Measurements from ENCODE around the gene PAM. TPM values are rescaled to one million over a fixed set of nuclear protein-coding genes. Genes with fewer than 3 reads are reported as not detected.
"Not testable (repeated sequence)": the region's sequence is repeated elsewhere in the genome, so short reads cannot be mapped to it uniquely, and the experiment has no call there.

PAM gene
- total RNA-seq, 3 donors from 2014 or later = 159 to 227 (median 193) TPM

GRCh38 chr5:102999191-102999590 lies 244.1 kb downstream of the PAM start:
- no peak for TF ChIP-seq POLR2AphosphoS5 (IDR thresholded peaks at IDR 0.05)
- no peak for TF ChIP-seq POLR2A (IDR thresholded peaks at IDR 0.05)
- TF ChIP-seq CTCF (IDR thresholded peaks at IDR 0.05) = no peak
- DNase-seq (ENCODE audit: low spot score in 2 of 2) = no peak

GRCh38 chr5:102999621-103000020 lies 244.5 kb downstream of the PAM start:
- H3K27ac ChIP-seq; H3K9me3 ChIP-seq; H3K4me3 ChIP-seq; H3K36me3 ChIP-seq; H3K4me1 ChIP-seq; DNase-seq (ENCODE audit: low spot score in 2 of 2); H3K27me3 ChIP-seq; intact Hi-C loops (cut with DNase I; ENCODE audit: low total_unique reads): not testable (repeated sequence)

More at GRCh38 chr5:102999191-102999590, 244.1 kb downstream of the PAM start:
- no peaks in the 10 kb centered on the region for H3K4me1 ChIP-seq
- no peaks in the 10 kb centered on the region for H3K36me3 ChIP-seq
- H3K27ac ChIP-seq = no peak overlapping the region
- H3K27me3 ChIP-seq = no peaks in the 10 kb centered on the region
- intact Hi-C loops (cut with DNase I; ENCODE audit: low total_unique reads) = no loop called here
- no peak overlapping the region for H3K4me3 ChIP-seq
- no peaks in the 10 kb centered on the region for H3K9me3 ChIP-seq

- Histone ChIP-seq H3K4me1 (no peaks in the 10 kb centered on the region), H3K27me3 (no peaks in the 10 kb centered on the region), H3K9me3 (no peaks in the 10 kb centered on the region), H3K36me3 (no peaks in the 10 kb centered on the region), H3K4me3 (no peak overlapping the region), H3K27ac (no peak overlapping the region)
- TF ChIP-seq CTCF (IDR thresholded peaks at IDR 0.05) = no peak
- no peak for TF ChIP-seq POLR2A (IDR thresholded peaks at IDR 0.05)
- TF ChIP-seq POLR2AphosphoS5 (IDR thresholded peaks at IDR 0.05) = no peak
- no peak for DNase-seq (ENCODE audit: low spot score in 2 of 2)
- intact Hi-C loops (cut with DNase I; ENCODE audit: low total_unique reads) = no loop called here
Observed at GRCh38 chr5:103000089-103000488, 245.0 kb downstream of the PAM start.

GRCh38 chr5:103003872-103004271 lies 248.8 kb downstream of the PAM start:
- Histone ChIP-seq H3K4me1 (no peaks in the 10 kb centered on the region), H3K36me3 (no peaks in the 10 kb centered on the region), H3K27ac (no peak overlapping the region), H3K27me3 (no peaks in the 10 kb centered on the region), H3K9me3 (no peaks in the 10 kb centered on the region), H3K4me3 (no peak overlapping the region)
- DNase-seq (ENCODE audit: low spot score in 2 of 2) = no peak
- TF ChIP-seq POLR2AphosphoS5 (IDR thresholded peaks at IDR 0.05) (no peak), POLR2A (IDR thresholded peaks at IDR 0.05) (no peak), CTCF (IDR thresholded peaks at IDR 0.05) (no peak)
- intact Hi-C loops (cut with DNase I; ENCODE audit: low total_unique reads) = no loop called here

- TF ChIP-seq POLR2AphosphoS5 (IDR thresholded peaks at IDR 0.05) (no peak), POLR2A (IDR thresholded peaks at IDR 0.05) (no peak), CTCF (IDR thresholded peaks at IDR 0.05) (no peak)
- intact Hi-C loops (cut with DNase I; ENCODE audit: low total_unique reads) = loop anchor here (5.0 kb wide), 1 partner anchor 103 kb away; no protein-coding TSS in a partner anchor
- H3K36me3 ChIP-seq = no peaks in the 10 kb centered on the region
- no peak for DNase-seq (ENCODE audit: low spot score in 2 of 2)
- H3K4me1 ChIP-seq = no peaks in the 10 kb centered on the region
- H3K4me3 ChIP-seq = no peak overlapping the region
- H3K27me3 ChIP-seq = no peaks in the 10 kb centered on the region
- H3K9me3 ChIP-seq = no peaks in the 10 kb centered on the region
- no peak overlapping the region for H3K27ac ChIP-seq
Observed at GRCh38 chr5:103005276-103005675, 250.2 kb downstream of the PAM start.

- no peak for DNase-seq (ENCODE audit: low spot score in 2 of 2)
- Histone ChIP-seq H3K4me3 (no peak overlapping the region), H3K27ac (no peak overlapping the region), H3K9me3 (no peaks in the 10 kb centered on the region), H3K27me3 (no peaks in the 10 kb centered on the region), H3K4me1 (no peaks in the 10 kb centered on the region), H3K36me3 (no peaks in the 10 kb centered on the region)
- TF ChIP-seq CTCF (IDR thresholded peaks at IDR 0.05) = no peak
- no peak for TF ChIP-seq POLR2AphosphoS5 (IDR thresholded peaks at IDR 0.05)
- TF ChIP-seq POLR2A (IDR thresholded peaks at IDR 0.05) = no peak
- intact Hi-C loops (cut with DNase I; ENCODE audit: low total_unique reads) = loop anchor here (5.0 kb wide), 1 partner anchor 105 kb away; no protein-coding TSS in a partner anchor
Observed at GRCh38 chr5:103006921-103007320, 251.8 kb downstream of the PAM start.

Data from breast epithelium (tissue), 4 donors.